ENCODE data around the gene ZNF609. TPM values are rescaled to one million over a fixed set of nuclear protein-coding genes. Genes with fewer than 3 reads are reported as not detected.

ZNF609 gene
- polyA plus RNA-seq, 3 donors, result 1.3 to 13.2 (median 1.7) TPM

DNA sequence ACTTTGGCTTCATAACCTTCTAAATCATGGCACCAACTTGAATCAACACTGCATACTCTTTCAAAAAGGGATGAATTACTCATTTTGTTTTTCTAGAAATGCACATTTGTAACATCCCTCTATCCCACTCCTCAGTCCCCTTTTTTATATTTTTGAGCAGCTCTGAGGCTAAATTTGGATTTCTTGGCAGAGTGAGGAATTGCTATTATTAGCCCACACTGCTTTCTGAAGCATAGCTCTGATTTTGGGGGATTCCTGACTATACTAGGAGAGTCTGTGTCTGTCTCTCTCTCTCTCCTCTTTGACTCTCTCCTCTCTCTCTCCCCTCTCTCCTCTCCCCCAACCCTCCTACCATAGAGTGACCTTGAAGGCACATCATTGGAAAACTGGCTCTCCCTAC, 238.4 kb downstream of the ZNF609 start:
- H3K27me3 Mint-ChIP-seq (ENCODE audit: low read depth in 3 of 3), result peaks cover 0 to 2% (median 0%) of the 10 kb centered on the region in 3 donors
- Histone ChIP-seq H3K27me3 (ENCODE audit: control insufficient read depth in 2 of 2, insufficient read depth in 2 of 2, low read length in 2 of 2) (no peaks in the 10 kb centered on the region), H3K36me3 (replicated peaks in 1 of 2; ENCODE audit: control insufficient read depth in 1 of 2, insufficient read depth in 2 of 2, low read length in 2 of 2) (peaks cover 8 to 11% of the 10 kb centered on the region in 2 donors), H3K4me1 (ENCODE audit: control insufficient read depth in 1 of 2, insufficient read depth in 2 of 2, low read length in 2 of 2) (peaks cover 67 to 92% of the 10 kb centered on the region in 2 donors), H3K4me3 (replicated peaks in 1 of 3; ENCODE audit: low read depth in 2 of 3, low read length in 3 of 3) (no peak overlapping the region), H3K27ac (ENCODE audit: low read depth in 1 of 2, low read length in 2 of 2) (no peak overlapping the region), H4K20me1 (ENCODE audit: insufficient read depth, low read length) (peaks cover 57% of the 10 kb centered on the region), H3K4me2 (replicated peaks; ENCODE audit: extremely low read depth, low read length, poor library complexity, severe bottlenecking) (no peak overlapping the region), H2AFZ (ENCODE audit: insufficient read depth, low read depth, low read length, poor library complexity, severe bottlenecking) (no peak overlapping the region), H3K9ac (ENCODE audit: insufficient read depth, low read length, poor library complexity, severe bottlenecking) (no peak overlapping the region), H3K9me3 (replicated peaks in 1 of 2; ENCODE audit: control insufficient read depth in 1 of 2, insufficient read depth in 1 of 2, low read length in 2 of 2) (no peaks in the 10 kb centered on the region), H3K79me2 (ENCODE audit: insufficient read depth, low read length) (peaks cover 89% of the 10 kb centered on the region)
- H3K4me1 Mint-ChIP-seq, result peaks cover 88% of the 10 kb centered on the region
- peak overlapping the region in 1 of 2 donors; percentile 54 for H3K4me3 Mint-ChIP-seq
- TF ChIP-seq, protein P1, sequence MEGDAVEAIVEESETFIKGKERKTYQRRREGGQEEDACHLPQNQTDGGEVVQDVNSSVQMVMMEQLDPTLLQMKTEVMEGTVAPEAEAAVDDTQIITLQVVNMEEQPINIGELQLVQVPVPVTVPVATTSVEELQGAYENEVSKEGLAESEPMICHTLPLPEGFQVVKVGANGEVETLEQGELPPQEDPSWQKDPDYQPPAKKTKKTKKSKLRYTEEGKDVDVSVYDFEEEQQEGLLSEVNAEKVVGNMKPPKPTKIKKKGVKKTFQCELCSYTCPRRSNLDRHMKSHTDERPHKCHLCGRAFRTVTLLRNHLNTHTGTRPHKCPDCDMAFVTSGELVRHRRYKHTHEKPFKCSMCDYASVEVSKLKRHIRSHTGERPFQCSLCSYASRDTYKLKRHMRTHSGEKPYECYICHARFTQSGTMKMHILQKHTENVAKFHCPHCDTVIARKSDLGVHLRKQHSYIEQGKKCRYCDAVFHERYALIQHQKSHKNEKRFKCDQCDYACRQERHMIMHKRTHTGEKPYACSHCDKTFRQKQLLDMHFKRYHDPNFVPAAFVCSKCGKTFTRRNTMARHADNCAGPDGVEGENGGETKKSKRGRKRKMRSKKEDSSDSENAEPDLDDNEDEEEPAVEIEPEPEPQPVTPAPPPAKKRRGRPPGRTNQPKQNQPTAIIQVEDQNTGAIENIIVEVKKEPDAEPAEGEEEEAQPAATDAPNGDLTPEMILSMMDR (IDR thresholded peaks at IDR 0.05), result no peak
- peak overlapping the region in 3 of 7 donors; percentile 24 to 60 (median 46) for H3K27ac Mint-ChIP-seq
- peaks cover 27 to 44% of the 10 kb centered on the region in 2 donors for H3K36me3 Mint-ChIP-seq
- intact Hi-C loops (cut with micrococcal nuclease), result loop anchor here in 1 of 2 donors (10.0 kb wide), 2 partner anchors 126 to 196 kb away; partner anchors contain the start of gene PIF1
- no peak for DNase-seq
- no peaks in the 10 kb centered on the region for H3K9me3 Mint-ChIP-seq

DNA sequence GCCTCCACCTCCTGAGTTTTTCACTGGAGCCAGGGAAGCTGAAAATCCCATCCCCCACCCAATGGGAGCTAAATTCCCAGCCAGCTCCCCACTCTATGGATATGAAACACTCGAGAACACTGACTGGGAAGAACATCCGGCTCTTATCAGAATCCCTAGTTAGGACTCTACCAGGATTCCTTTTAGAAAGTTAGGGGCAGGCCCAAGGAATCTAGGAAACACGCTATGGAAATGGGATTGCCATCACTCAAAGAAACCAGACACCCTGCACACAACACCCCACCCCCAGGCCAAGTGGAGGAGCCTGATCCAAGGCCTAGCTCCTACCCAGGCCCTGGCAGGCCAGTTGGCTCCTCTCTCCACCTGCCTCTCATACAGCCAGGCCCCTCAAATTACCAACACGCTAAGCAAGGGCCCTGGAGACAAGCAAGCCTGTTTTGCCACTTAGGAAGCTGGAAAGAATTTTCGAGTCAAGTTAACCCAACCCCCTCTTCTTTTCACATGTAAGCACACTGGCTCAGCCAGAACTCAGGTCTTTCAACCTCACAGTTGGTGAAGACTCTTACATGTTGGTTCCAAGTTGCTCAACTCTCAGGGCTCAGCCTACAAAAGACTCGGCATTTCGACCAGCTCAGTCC, 239.5 kb downstream of the ZNF609 start:
- Histone ChIP-seq H3K27me3 (ENCODE audit: control insufficient read depth in 2 of 2, insufficient read depth in 2 of 2, low read length in 2 of 2) (no peaks in the 10 kb centered on the region), H3K4me2 (replicated peaks; ENCODE audit: extremely low read depth, low read length, poor library complexity, severe bottlenecking) (peak overlapping the region; percentile 95), H3K4me1 (ENCODE audit: control insufficient read depth in 1 of 2, insufficient read depth in 2 of 2, low read length in 2 of 2) (peaks cover 57 to 81% of the 10 kb centered on the region in 2 donors), H3K27ac (ENCODE audit: low read depth in 1 of 2, low read length in 2 of 2) (no peak overlapping the region), H3K9me3 (replicated peaks in 1 of 2; ENCODE audit: control insufficient read depth in 1 of 2, insufficient read depth in 1 of 2, low read length in 2 of 2) (no peaks in the 10 kb centered on the region), H3K9ac (ENCODE audit: insufficient read depth, low read length, poor library complexity, severe bottlenecking) (no peak overlapping the region), H3K4me3 (replicated peaks in 1 of 3; ENCODE audit: low read depth in 2 of 3, low read length in 3 of 3) (peak overlapping the region in 1 of 3 experiments; percentile 99), H3K36me3 (replicated peaks in 1 of 2; ENCODE audit: control insufficient read depth in 1 of 2, insufficient read depth in 2 of 2, low read length in 2 of 2) (peaks cover 8 to 11% of the 10 kb centered on the region in 2 donors), H2AFZ (ENCODE audit: insufficient read depth, low read depth, low read length, poor library complexity, severe bottlenecking) (no peak overlapping the region), H4K20me1 (ENCODE audit: insufficient read depth, low read length) (peaks cover 57% of the 10 kb centered on the region), H3K79me2 (ENCODE audit: insufficient read depth, low read length) (peaks cover 79% of the 10 kb centered on the region)
- intact Hi-C loops (cut with micrococcal nuclease), result loop anchor here (5.0 to 10.0 kb wide), 4 partner anchors 125 to 595 kb away; partner anchors contain the start of genes PIF1 (in 2 of the 2), PLEKHO2 (in 1 of the 2) and RNU5A-1 (in 1 of the 2)
- Mint-ChIP-seq H3K4me1 (peaks cover 79% of the 10 kb centered on the region), H3K27ac (peak overlapping the region in 5 of 7 donors; percentile 7 to 76 (median 61)), H3K36me3 (peaks cover 19 to 34% of the 10 kb centered on the region in 2 donors), H3K4me3 (peak overlapping the region; percentile 48 to 95), H3K9me3 (no peaks in the 10 kb centered on the region), H3K27me3 (ENCODE audit: low read depth in 3 of 3) (peaks cover 0 to 2% (median 0%) of the 10 kb centered on the region in 3 donors)
- DNase-seq, result no peak
- WGBS (ENCODE audit: insufficient coverage), result 94% methylated on average over 5 of the region's 7 CpGs
- TF ChIP-seq, protein P1 (IDR thresholded peaks at IDR 0.05), result no peak

Measured in CD14-positive monocyte (primary cell).